Embryonic facial prominence (tissue), 1 donor: ENCODE results near the gene CHST9.
A peak's percentile ranks its signal among the peaks of the same experiment; 100 is the strongest.
"Not testable (repeated sequence)": the region's sequence is repeated elsewhere in the genome, so short reads cannot be mapped to it uniquely, and the experiment has no call there.

Experiments used
- DNase-seq: peaks from one replicate; pipeline ENCODE4 v3.0.0-alpha.2; 2016; ENCODE audit errors: extremely low spot score

CHST9 gene

DNA sequence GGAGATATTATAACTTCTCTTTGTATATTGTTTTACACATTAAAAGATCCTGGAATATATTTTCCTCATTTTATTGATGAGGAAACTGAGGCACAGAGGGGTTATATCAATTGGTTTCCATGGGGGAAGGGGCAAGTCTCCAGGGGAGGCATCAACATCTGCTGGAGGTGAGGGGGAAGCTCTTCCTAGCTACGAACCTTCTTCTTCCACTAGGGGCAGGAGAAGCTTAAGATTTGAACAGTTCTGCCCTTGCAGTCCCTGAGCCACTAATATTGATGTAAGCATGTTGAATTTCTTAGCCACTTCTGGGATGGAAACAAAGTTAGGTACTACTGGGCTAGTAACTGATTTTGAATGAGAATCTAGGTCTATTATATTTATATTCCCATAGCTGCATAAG is 179.5 kb downstream of the CHST9 start:
- no peak for DNase-seq

- peak; percentile 52 for DNase-seq
These were observed 180.9 kb downstream of the CHST9 start for GRCh38 chr18:27004056-27004829.

DNA sequence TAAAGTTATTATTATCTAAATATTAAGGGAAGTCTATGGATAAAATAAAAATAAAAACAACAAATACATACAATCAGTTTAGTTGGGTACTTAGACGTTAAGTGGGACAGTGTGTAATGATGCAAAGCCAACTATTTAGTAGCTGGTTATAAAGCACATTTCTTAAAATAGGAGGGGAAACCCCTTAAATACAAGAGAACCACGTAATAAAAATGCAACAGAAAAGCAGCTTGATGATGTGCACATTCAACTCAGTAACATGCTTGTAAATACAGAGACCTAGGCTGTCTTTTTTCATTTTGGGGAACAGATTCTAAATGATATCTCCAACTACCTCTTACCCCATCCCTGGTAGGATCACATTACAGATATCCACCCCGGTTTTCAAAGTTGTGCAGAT is 185.3 kb downstream of the CHST9 start:
- no peak for DNase-seq

GRCh38 chr18:26993568-26993967 is 191.5 kb downstream of the CHST9 start:
- no peak for DNase-seq

GRCh38 chr18:26992926-26993325 is 192.2 kb downstream of the CHST9 start:
- DNase-seq = no peak

GRCh38 chr18:26989842-26990241 is 195.3 kb downstream of the CHST9 start:
- no peak for DNase-seq

GRCh38 chr18:26981360-26982082 is 203.6 kb downstream of the CHST9 start:
- DNase-seq = no peak

DNA sequence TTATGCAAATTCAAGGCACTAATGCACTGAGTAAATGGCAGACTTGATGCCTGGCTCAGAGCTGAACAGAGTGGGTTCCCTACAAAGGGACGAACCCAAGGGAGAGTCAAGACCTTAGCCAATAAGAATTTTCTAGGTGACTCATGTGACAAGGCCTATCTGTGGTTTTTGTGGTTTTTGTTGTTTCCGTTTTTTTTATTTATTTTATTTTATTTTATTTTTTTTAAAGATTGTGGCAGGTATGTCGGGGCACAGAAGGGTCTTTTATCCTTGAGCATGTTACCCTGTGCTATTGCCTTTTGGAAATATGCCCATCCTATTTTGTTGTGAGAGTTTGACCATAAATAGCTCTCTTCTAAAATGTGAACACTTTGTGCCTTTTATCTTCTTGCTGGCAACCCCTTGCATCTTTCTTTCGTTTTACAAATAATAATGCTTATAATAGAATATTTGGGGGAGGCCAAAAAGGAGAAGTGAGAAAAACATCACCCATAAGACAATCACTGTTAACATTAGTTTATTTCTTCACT is 206.2 kb downstream of the CHST9 start:
- DNase-seq = no peak

DNA sequence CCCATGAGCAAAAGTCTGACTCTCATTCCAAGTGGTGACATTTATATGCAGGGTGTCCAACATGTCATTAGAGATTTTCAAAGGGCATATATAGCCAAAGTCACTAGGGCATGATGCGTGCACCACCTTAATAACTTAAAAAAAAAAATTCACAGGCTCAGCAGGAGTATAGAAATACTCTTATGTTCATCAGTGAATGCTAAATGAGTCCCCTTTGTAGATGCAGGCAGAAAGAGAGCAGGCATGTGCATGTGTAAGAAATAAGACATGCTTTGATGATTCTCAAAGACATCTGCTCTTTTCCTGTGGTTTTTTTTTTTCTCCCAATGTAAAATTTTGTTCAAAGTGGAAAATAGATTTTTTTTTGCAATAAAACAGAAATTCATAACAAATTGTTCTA is 207.3 kb downstream of the CHST9 start:
- DNase-seq = no peak

GRCh38 chr18:26976206-26976605 is 208.9 kb downstream of the CHST9 start:
- DNase-seq = no peak

DNA sequence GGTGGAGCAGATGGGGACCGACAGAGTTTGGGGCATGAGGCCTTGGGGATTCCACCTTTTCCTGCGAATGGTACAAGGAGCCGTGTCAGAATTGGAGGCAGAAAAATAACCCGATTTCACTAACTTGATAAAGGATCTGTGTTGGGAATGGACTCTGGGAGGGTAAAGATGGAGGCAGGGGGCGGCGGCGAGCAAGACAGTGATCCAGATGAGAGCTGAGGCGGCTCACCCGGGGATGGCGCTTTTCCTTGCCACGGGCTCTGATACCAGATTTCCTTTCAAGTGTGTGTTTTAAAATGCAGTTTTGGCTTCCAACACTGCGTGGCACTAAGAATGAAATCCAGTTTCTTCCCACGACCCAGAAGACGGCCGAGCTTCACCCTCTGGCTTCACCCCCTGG is 212.6 kb downstream of the CHST9 start:
- not testable (repeated sequence) for DNase-seq

DNA sequence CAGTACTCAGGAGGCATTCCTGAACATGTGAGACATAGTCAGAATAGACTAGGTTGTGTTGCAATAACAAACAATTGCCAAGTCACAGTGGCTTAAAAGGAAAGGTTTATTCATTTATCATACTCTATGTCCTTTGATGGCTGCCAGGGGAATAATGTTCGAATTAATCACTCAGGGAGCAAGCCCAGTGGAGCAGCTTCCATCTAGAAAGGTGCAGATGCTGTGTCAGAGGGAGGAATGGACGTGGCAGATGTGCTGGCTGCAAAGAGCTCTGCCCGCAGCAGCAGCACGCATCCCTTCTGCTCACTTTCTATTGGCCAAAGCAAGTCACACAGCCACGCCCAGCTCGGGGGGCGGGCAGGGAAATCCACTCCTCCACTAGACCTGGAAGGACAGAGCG is 213.7 kb downstream of the CHST9 start:
- DNase-seq = no peak

- DNase-seq = no peak
These were observed 214.5 kb downstream of the CHST9 start for GRCh38 chr18:26970637-26971036.

DNA sequence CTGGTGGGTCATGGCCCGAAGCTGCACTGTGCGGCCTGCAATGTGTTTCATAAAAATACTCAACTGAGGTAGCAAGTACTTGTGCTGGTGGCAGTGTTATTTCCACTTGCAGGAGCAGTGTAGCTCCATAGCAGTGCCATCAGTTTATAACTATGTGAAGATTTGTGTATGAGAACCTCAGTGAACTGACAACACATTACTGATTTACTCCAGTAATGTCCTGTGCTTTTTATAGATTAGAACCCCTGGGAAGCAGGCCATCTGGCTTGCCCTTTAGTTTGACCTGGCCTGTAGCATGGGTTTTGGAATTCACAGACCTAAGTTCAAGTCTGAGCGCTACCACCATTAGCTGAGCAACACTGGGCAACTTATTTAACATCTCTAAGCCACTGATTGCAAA is 219.9 kb downstream of the CHST9 start:
- no peak for DNase-seq

DNA sequence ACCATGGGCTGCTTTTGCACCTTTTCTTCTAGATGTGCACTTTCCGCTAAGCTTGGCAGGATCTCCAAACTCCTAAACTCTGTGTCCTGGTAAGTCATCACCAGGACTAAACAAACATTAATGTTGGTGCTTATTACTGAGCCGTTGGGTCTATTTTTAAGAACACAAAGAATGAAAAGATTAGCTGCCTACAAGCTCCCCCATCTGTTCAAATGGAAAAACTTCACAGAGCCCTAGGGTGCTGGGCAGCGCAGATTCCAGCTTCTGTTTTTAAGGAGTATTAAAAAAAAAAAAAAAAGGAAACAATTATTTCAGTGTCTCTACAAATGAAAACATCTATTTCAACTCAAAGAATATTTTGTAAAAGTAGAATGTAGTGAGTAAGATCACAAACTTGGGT is 221.8 kb downstream of the CHST9 start:
- DNase-seq = no peak

GRCh38 chr18:26961839-26962238 is 223.3 kb downstream of the CHST9 start:
- DNase-seq = no peak

- DNase-seq = no peak
These were observed 224.2 kb downstream of the CHST9 start for GRCh38 chr18:26960911-26961310.

GRCh38 chr18:26956863-26957262 is 228.2 kb downstream of the CHST9 start:
- no peak for DNase-seq

GRCh38 chr18:26948703-26949102 is 236.4 kb downstream of the CHST9 start:
- DNase-seq = no peak

DNA sequence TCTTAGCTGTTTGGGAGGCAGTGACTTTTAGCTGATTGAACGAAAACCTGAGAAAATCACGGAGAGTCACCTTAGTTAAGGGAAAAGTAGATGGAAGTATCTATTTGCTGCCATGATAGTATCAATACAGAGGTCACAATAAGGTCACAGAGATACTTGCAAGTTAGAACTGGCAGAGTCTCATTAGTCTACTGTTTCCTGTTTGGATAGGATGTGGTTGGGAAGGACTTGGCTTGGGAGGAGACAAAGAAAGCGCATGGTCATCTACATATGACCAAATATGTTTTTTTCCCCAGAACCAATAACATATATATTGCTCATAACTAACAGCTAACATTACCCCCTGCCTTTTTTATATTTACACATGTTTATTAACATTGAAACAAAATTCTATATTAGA is 241.2 kb downstream of the CHST9 start:
- no peak for DNase-seq

- DNase-seq = no peak
These were observed 243.5 kb downstream of the CHST9 start for GRCh38 chr18:26941584-26941983.

- no peak for DNase-seq
These were observed 244.2 kb downstream of the CHST9 start for GRCh38 chr18:26940744-26941398.

GRCh38 chr18:26931659-26932058 is 253.4 kb downstream of the CHST9 start:
- no peak for DNase-seq
